MM.1S (cell line): ENCODE data around the gene MLPH.
"Not testable (repeated sequence)": the region's sequence is repeated elsewhere in the genome, so short reads cannot be mapped to it uniquely, and the experiment has no call there.

Experiments used
- DNase-seq: peaks from one replicate; pipeline ENCODE4 v3.0.0-alpha.2; 2015
- H2AFZ ChIP-seq: fragments of 300-600 bp; sonication (generic); 2 replicates; pipeline ENCODE4 v1.6.0; 2016; ENCODE audit warnings: antibody characterized with exemption, low read length
- H3F3A ChIP-seq: fragments of 300-600 bp; sonication (generic); 2 replicates; pipeline ENCODE4 v1.6.1; 2016; ENCODE audit warnings: mild to moderate bottlenecking, antibody characterized with exemption, low read length, moderate library complexity, mixed read lengths; ENCODE audit not compliant: insufficient read depth
- H3K27ac ChIP-seq: fragments of 300-600 bp; sonication (generic); 2 replicates; pipeline ENCODE4 v1.5.1; 2016; ENCODE audit warnings: mild to moderate bottlenecking, low read length
- H3K27me3 ChIP-seq: fragments of 300-600 bp; sonication (generic); replicated peaks from 2 replicates; pipeline ENCODE4 v1.6.0; 2016; ENCODE audit warnings: low read length; ENCODE audit not compliant: insufficient read depth
- H3K36me3 ChIP-seq: fragments of 300-600 bp; sonication (generic); replicated peaks from 2 replicates; pipeline ENCODE4 v1.6.1; 2016; ENCODE audit warnings: mild to moderate bottlenecking, low read length, mixed read lengths; ENCODE audit not compliant: insufficient read depth
- H3K4me1 ChIP-seq: fragments of 300-600 bp; sonication (generic); 2 replicates; pipeline ENCODE4 v1.6.1; 2016; ENCODE audit warnings: low read length, mixed read lengths
- H3K4me2 ChIP-seq: fragments of 300-600 bp; sonication (generic); 2 replicates; pipeline ENCODE4 v1.6.0; 2016; ENCODE audit warnings: low read depth, low read length
- H3K4me3 ChIP-seq: fragments of 300-600 bp; sonication (generic); 2 replicates; pipeline ENCODE4 v1.5.1; 2016; ENCODE audit warnings: low read length, mixed read lengths
- H3K79me2 ChIP-seq: fragments of 300-600 bp; sonication (generic); 2 replicates; pipeline ENCODE4 v1.6.1; 2016; ENCODE audit warnings: mixed run types, low read length, mixed read lengths
- H3K9ac ChIP-seq: fragments of 300-600 bp; sonication (generic); 2 replicates; pipeline ENCODE4 v1.6.1; 2016; ENCODE audit warnings: low read length, mixed read lengths
- H3K9me2 ChIP-seq: fragments of 300-600 bp; sonication (generic); replicated peaks from 2 replicates; pipeline ENCODE4 v1.6.1; 2016; ENCODE audit warnings: mild to moderate bottlenecking, low read length, mixed read lengths; ENCODE audit not compliant: insufficient read depth
- H3K9me3 ChIP-seq: fragments of 300-600 bp; sonication (generic); replicated peaks from 2 replicates; pipeline ENCODE4 v1.6.1; 2016; ENCODE audit warnings: mild to moderate bottlenecking, low read length, mixed read lengths; ENCODE audit not compliant: insufficient read depth
- H4K20me1 ChIP-seq: fragments of 300-600 bp; sonication (generic); 2 replicates; pipeline ENCODE4 v1.6.1; 2016; ENCODE audit warnings: mild to moderate bottlenecking, low read length, moderate library complexity, mixed read lengths; ENCODE audit not compliant: insufficient read depth
- EZH2 ChIP-seq: fragments of 300-600 bp; sonication (generic); optimal IDR thresholded peaks from 2 replicates; pipeline ENCODE3; 2017; ENCODE audit warnings: low read depth, mild to moderate bottlenecking, antibody characterized with exemption, low read length, mixed read lengths
- EZH2phosphoT487 ChIP-seq: fragments of 300-600 bp; sonication (generic); IDR thresholded peaks from 2 replicates; pipeline ENCODE4 v1.6.1; 2018; ENCODE audit warnings: antibody characterized with exemption, low read length
- TF ChIP-seq, protein P1 (sequence below): fragments of 300-600 bp; sonication (generic); IDR thresholded peaks from 2 replicates; pipeline ENCODE4 v1.5.1; 2016; ENCODE audit warnings: antibody characterized with exemption, low read length, mixed read lengths

Gene MLPH

GRCh38 chr2:237465515-237466148 is 21.4 kb upstream of the MLPH start:
- Histone ChIP-seq H3F3A (no peaks in the 10 kb centered on the region), H3K36me3 (no peaks in the 10 kb centered on the region), H3K27ac (no peak overlapping the region), H3K4me1 (no peaks in the 10 kb centered on the region), H3K27me3 (no peaks in the 10 kb centered on the region), H3K4me3 (no peak overlapping the region), H3K9me2 (no peaks in the 10 kb centered on the region), H4K20me1 (no peaks in the 10 kb centered on the region), H2AFZ (no peak overlapping the region), H3K9me3 (no peaks in the 10 kb centered on the region), H3K79me2 (no peaks in the 10 kb centered on the region), H3K9ac (no peak overlapping the region), H3K4me2 (no peak overlapping the region)
- DNase-seq, result no peak
- TF ChIP-seq EZH2 (no peak), EZH2phosphoT487 (no peak)
- TF ChIP-seq, protein P1, sequence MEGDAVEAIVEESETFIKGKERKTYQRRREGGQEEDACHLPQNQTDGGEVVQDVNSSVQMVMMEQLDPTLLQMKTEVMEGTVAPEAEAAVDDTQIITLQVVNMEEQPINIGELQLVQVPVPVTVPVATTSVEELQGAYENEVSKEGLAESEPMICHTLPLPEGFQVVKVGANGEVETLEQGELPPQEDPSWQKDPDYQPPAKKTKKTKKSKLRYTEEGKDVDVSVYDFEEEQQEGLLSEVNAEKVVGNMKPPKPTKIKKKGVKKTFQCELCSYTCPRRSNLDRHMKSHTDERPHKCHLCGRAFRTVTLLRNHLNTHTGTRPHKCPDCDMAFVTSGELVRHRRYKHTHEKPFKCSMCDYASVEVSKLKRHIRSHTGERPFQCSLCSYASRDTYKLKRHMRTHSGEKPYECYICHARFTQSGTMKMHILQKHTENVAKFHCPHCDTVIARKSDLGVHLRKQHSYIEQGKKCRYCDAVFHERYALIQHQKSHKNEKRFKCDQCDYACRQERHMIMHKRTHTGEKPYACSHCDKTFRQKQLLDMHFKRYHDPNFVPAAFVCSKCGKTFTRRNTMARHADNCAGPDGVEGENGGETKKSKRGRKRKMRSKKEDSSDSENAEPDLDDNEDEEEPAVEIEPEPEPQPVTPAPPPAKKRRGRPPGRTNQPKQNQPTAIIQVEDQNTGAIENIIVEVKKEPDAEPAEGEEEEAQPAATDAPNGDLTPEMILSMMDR, result no peak

DNA sequence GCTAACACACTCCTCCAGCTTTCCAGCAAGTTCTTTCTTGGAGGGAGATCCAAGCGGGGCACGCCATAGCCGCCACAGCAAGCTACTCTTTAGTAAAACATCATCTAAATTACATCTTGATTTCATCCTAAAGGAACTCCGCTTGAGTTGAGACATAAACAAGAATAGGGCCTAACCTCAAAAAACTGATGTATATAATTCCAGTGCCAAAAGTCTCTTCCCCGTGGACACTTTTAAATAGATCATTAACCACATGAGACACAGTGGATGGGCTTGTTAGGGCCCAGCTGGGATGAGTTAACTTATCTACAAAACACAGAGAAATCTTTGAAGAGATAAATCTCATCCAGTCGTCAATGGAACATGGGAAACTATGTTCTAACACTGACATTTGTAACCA is 20.8 kb upstream of the MLPH start:
- Histone ChIP-seq H3K4me3 (no peak overlapping the region), H3K9me3 (no peaks in the 10 kb centered on the region), H3K4me2 (no peak overlapping the region), H3K27me3 (no peaks in the 10 kb centered on the region), H3K9ac (no peak overlapping the region), H3K27ac (no peak overlapping the region), H3K4me1 (no peaks in the 10 kb centered on the region), H4K20me1 (no peaks in the 10 kb centered on the region), H2AFZ (no peak overlapping the region), H3F3A (no peaks in the 10 kb centered on the region), H3K79me2 (no peaks in the 10 kb centered on the region), H3K9me2 (no peaks in the 10 kb centered on the region), H3K36me3 (no peaks in the 10 kb centered on the region)
- DNase-seq, result no peak
- TF ChIP-seq, protein P1, result no peak
- TF ChIP-seq EZH2, result no peak
- TF ChIP-seq EZH2phosphoT487, result no peak

GRCh38 chr2:237467447-237468179 is 19.4 kb upstream of the MLPH start:
- Histone ChIP-seq H3F3A (no peaks in the 10 kb centered on the region), H3K9me2 (no peaks in the 10 kb centered on the region), H3K4me1 (no peaks in the 10 kb centered on the region), H3K4me2 (no peak overlapping the region), H3K79me2 (no peaks in the 10 kb centered on the region), H3K36me3 (no peaks in the 10 kb centered on the region), H3K9ac (no peak overlapping the region), H3K27me3 (no peaks in the 10 kb centered on the region), H3K9me3 (no peaks in the 10 kb centered on the region), H4K20me1 (no peaks in the 10 kb centered on the region), H3K27ac (no peak overlapping the region), H3K4me3 (no peak overlapping the region), H2AFZ (no peak overlapping the region)
- no peak for DNase-seq
- TF ChIP-seq EZH2phosphoT487, result no peak
- TF ChIP-seq, protein P1, result no peak

GRCh38 chr2:237469410-237469809 is 17.6 kb upstream of the MLPH start:
- not testable (repeated sequence) for H3K4me2 ChIP-seq, H3K9me2 ChIP-seq

More at GRCh38 chr2:237469410-237469809, 17.6 kb upstream of the MLPH start:
- not testable (repeated sequence) for H3K9ac ChIP-seq, H4K20me1 ChIP-seq, H3F3A ChIP-seq, H3K79me2 ChIP-seq, DNase-seq, H3K36me3 ChIP-seq, H3K9me3 ChIP-seq, H3K4me3 ChIP-seq, H3K4me1 ChIP-seq, H3K27me3 ChIP-seq, H3K27ac ChIP-seq, H2AFZ ChIP-seq
